Endothelial cell (in vitro differentiated cells): ENCODE results near the gene ASIC5. TPM values are rescaled to one million over a fixed set of nuclear protein-coding genes. Genes with fewer than 3 reads are reported as not detected.

Experiments
- DNase-seq: peaks from one replicate; pipeline ENCODE4 v3.0.0; 2021; ENCODE audit warnings: low spot score
- H3K27ac Mint-ChIP-seq: one replicate; pipeline ENCODE4 v1.8.0; 2021; ENCODE audit warnings: mixed read lengths, inconsistent platforms; ENCODE audit not compliant: unreplicated experiment
- H3K27me3 Mint-ChIP-seq: one replicate; pipeline ENCODE4 v1.8.0; 2021; ENCODE audit warnings: mild to moderate bottlenecking, moderate library complexity, mixed read lengths, inconsistent platforms; ENCODE audit not compliant: unreplicated experiment
- H3K36me3 Mint-ChIP-seq: one replicate; pipeline ENCODE4 v1.8.0; 2021; ENCODE audit warnings: mild to moderate bottlenecking, low read depth, mixed read lengths, inconsistent platforms; ENCODE audit not compliant: unreplicated experiment
- H3K4me1 Mint-ChIP-seq: one replicate; pipeline ENCODE4 v1.8.0; 2021; ENCODE audit warnings: mild to moderate bottlenecking, mixed read lengths, inconsistent platforms; ENCODE audit not compliant: unreplicated experiment
- H3K4me3 Mint-ChIP-seq: one replicate; pipeline ENCODE4 v1.8.0; 2021; ENCODE audit warnings: mild to moderate bottlenecking, mixed read lengths, inconsistent platforms; ENCODE audit not compliant: unreplicated experiment
- H3K9me3 Mint-ChIP-seq: one replicate; pipeline ENCODE4 v1.8.0; 2021; ENCODE audit warnings: mixed read lengths, inconsistent platforms; ENCODE audit not compliant: unreplicated experiment
- CTCF ChIP-seq: fragments of 200-600 bp; sonication (generic); IDR thresholded peaks from one replicate; pipeline ENCODE4 v1.5.0; 2021; ENCODE audit warnings: antibody characterized with exemption; ENCODE audit not compliant: unreplicated experiment
- total RNA-seq: library from RNA; stranded (reverse); fragmentation: NEBNext Ultra II Directional; extraction: Animal tissue kit (Norgen Biotek cat#: 25700); gene quantifications from one replicate; pipeline ENCODE4 v1.2.1, GENCODE V29; 2021; ENCODE audit not compliant: unreplicated experiment

The ASIC5 gene
- total RNA-seq, 1 donor from 2014 or later, result not detected

GRCh38 chr4:155822572-155822971 is 43.5 kb downstream of the ASIC5 start:
- DNase-seq, result no peak
- Mint-ChIP-seq H3K9me3 (no peaks in the 10 kb centered on the region), H3K27me3 (no peaks in the 10 kb centered on the region), H3K4me1 (no peaks in the 10 kb centered on the region), H3K4me3 (no peak overlapping the region), H3K27ac (no peak overlapping the region), H3K36me3 (no peaks in the 10 kb centered on the region)
- TF ChIP-seq CTCF, result no peak

- no peak for DNase-seq
- no peak overlapping the region for H3K27ac Mint-ChIP-seq
- H3K9me3 Mint-ChIP-seq, result no peaks in the 10 kb centered on the region
- no peaks in the 10 kb centered on the region for H3K27me3 Mint-ChIP-seq
- no peaks in the 10 kb centered on the region for H3K4me1 Mint-ChIP-seq
- H3K4me3 Mint-ChIP-seq, result no peak overlapping the region
- H3K36me3 Mint-ChIP-seq, result no peaks in the 10 kb centered on the region
- no peak for TF ChIP-seq CTCF
Observed at GRCh38 chr4:155820887-155821518, 45.1 kb downstream of the ASIC5 start.

GRCh38 chr4:155819066-155819465 is 47.0 kb downstream of the ASIC5 start:
- H3K27ac Mint-ChIP-seq, result no peak overlapping the region
- no peak for DNase-seq
- H3K9me3 Mint-ChIP-seq, result no peaks in the 10 kb centered on the region
- H3K4me1 Mint-ChIP-seq, result no peaks in the 10 kb centered on the region
- no peak overlapping the region for H3K4me3 Mint-ChIP-seq
- no peaks in the 10 kb centered on the region for H3K36me3 Mint-ChIP-seq
- H3K27me3 Mint-ChIP-seq, result no peaks in the 10 kb centered on the region
- no peak for TF ChIP-seq CTCF

- no peaks in the 10 kb centered on the region for H3K36me3 Mint-ChIP-seq
- H3K27me3 Mint-ChIP-seq, result no peaks in the 10 kb centered on the region
- no peak overlapping the region for H3K27ac Mint-ChIP-seq
- H3K4me3 Mint-ChIP-seq, result no peak overlapping the region
- no peaks in the 10 kb centered on the region for H3K4me1 Mint-ChIP-seq
- no peaks in the 10 kb centered on the region for H3K9me3 Mint-ChIP-seq
- TF ChIP-seq CTCF, result no peak
- no peak for DNase-seq
Observed at GRCh38 chr4:155818639-155819038, 47.4 kb downstream of the ASIC5 start.

- Mint-ChIP-seq H3K4me3 (no peak overlapping the region), H3K27me3 (no peaks in the 10 kb centered on the region), H3K36me3 (no peaks in the 10 kb centered on the region), H3K9me3 (no peaks in the 10 kb centered on the region), H3K4me1 (no peaks in the 10 kb centered on the region), H3K27ac (no peak overlapping the region)
- no peak for DNase-seq
- no peak for TF ChIP-seq CTCF
Observed at GRCh38 chr4:155811083-155811482, 55.0 kb downstream of the ASIC5 start.
